ENCODE data around the gene PLIN4.

- TF ChIP-seq EZH2phosphoT487 (IDR thresholded peaks at IDR 0.05; ENCODE audit: borderline replicate concordance, low read depth, low read length) (no peak), CTCF (conservative IDR thresholded peaks at IDR 0.05; ENCODE audit: low read length) (no peak)
Observed at GRCh38 chr19:4521170-4521887, 3.0 kb upstream of the PLIN4 start.
